HG02642 (cell line): ENCODE data around the gene ZNF732.
A peak's percentile ranks its signal among the peaks of the same experiment; 100 is the strongest.
"Not testable (repeated sequence)": the region's sequence is repeated elsewhere in the genome, so short reads cannot be mapped to it uniquely, and the experiment has no call there.

ENCODE experiments used
- ATAC-seq: cut with Tn5 transposase; IDR thresholded peaks from one replicate; pipeline ENCODE4 v1.9.1; 2021; ENCODE audit warnings: mild to moderate bottlenecking; ENCODE audit not compliant: unreplicated experiment, poor library complexity

The ZNF732 gene

GRCh38 chr4:304969-305680 is at the start of gene ZNF732:
Gene ZNF732, minus strand, starts transcription at chr4:305474. Its CDS starts 164 bp downstream, at chr4:305310.
- no peak for ATAC-seq

GRCh38 chr4:340011-340410 is 34.7 kb upstream of the ZNF732 start:
- no peak for ATAC-seq

- ATAC-seq, result no peak
Measured at GRCh38 chr4:338759-339097, 33.5 kb upstream of the ZNF732 start.

- peak; percentile 34 for ATAC-seq
Measured at GRCh38 chr4:337932-338758, 32.9 kb upstream of the ZNF732 start.

- peak; percentile 96 for ATAC-seq
Measured at GRCh38 chr4:337143-337931, 32.1 kb upstream of the ZNF732 start, which contains the start of gene ZNF141. Gene ZNF141, plus strand, starts transcription at chr4:337814. Its CDS starts 170 bp downstream, at chr4:337984.

- no peak for ATAC-seq
Measured at GRCh38 chr4:336893-337142, 31.5 kb upstream of the ZNF732 start.

GRCh38 chr4:336099-336892 is 31.0 kb upstream of the ZNF732 start:
- ATAC-seq, result peak; percentile 1

- ATAC-seq, result no peak
Measured at GRCh38 chr4:335515-335914, 30.2 kb upstream of the ZNF732 start.

GRCh38 chr4:328729-329128 is 23.5 kb upstream of the ZNF732 start:
- ATAC-seq, result no peak

GRCh38 chr4:314296-314903 is 9.1 kb upstream of the ZNF732 start:
- no peak for ATAC-seq

- ATAC-seq, result no peak
Measured at GRCh38 chr4:309807-310206, 4.5 kb upstream of the ZNF732 start.

- ATAC-seq, result no peak
Measured at GRCh38 chr4:306551-306961, 1.3 kb upstream of the ZNF732 start.

- not testable (repeated sequence) for ATAC-seq
Measured at GRCh38 chr4:304516-304915, 758 bp downstream of the ZNF732 start.

- ATAC-seq, result no peak
Measured at GRCh38 chr4:302381-302780, 2.9 kb downstream of the ZNF732 start.

- no peak for ATAC-seq
Measured at GRCh38 chr4:294732-295131, 10.5 kb downstream of the ZNF732 start.

GRCh38 chr4:288891-289290 is 16.4 kb downstream of the ZNF732 start:
- no peak for ATAC-seq

- ATAC-seq, result no peak
Measured at GRCh38 chr4:273309-274017, 31.8 kb downstream of the ZNF732 start.

- no peak for ATAC-seq
Measured at GRCh38 chr4:271492-272103, 33.7 kb downstream of the ZNF732 start.

GRCh38 chr4:259240-259639 is 46.0 kb downstream of the ZNF732 start:
- not testable (repeated sequence) for ATAC-seq
